Measurements from ENCODE around the gene FAM133A.
A peak's percentile ranks its signal among the peaks of the same experiment; 100 is the strongest.

The FAM133A gene

GRCh38 chrX:93673869-93674271 lies at the start of gene FAM133A:
Gene FAM133A (plus strand): TSS chrX:93674206. CDS start chrX:93709420, 35,214 bp downstream.
- no peak for DNase-seq (ENCODE audit: low read depth in 1 of 2, low spot score in 1 of 2)

GRCh38 chrX:93637591-93637990 lies 36.4 kb upstream of the FAM133A start:
- DNase-seq (ENCODE audit: low read depth in 1 of 2, low spot score in 1 of 2): no peak

- no peak for DNase-seq (ENCODE audit: low read depth in 1 of 2, low spot score in 1 of 2)
These were observed 24.6 kb upstream of the FAM133A start for GRCh38 chrX:93649381-93649780.

GRCh38 chrX:93660575-93660974 lies 13.4 kb upstream of the FAM133A start:
- no peak for DNase-seq (ENCODE audit: low read depth in 1 of 2, low spot score in 1 of 2)

GRCh38 chrX:93673056-93673868 lies 744 bp upstream of the FAM133A start, which contains the start of gene NAP1L3:
Gene NAP1L3 (minus strand): TSS chrX:93673578. CDS start chrX:93673304, 274 bp downstream.
- DNase-seq (ENCODE audit: low read depth in 1 of 2, low spot score in 1 of 2): peak; percentile 2 to 39

- DNase-seq (ENCODE audit: low read depth in 1 of 2, low spot score in 1 of 2): no peak
These were observed 22.0 kb downstream of the FAM133A start for GRCh38 chrX:93695981-93696380.

- DNase-seq (ENCODE audit: low read depth in 1 of 2, low spot score in 1 of 2): no peak
These were observed 29.7 kb downstream of the FAM133A start for GRCh38 chrX:93703701-93704100.

GRCh38 chrX:93711076-93711475 lies 37.1 kb downstream of the FAM133A start:
- no peak for DNase-seq (ENCODE audit: low read depth in 1 of 2, low spot score in 1 of 2)

- no peak for DNase-seq (ENCODE audit: low read depth in 1 of 2, low spot score in 1 of 2)
These were observed 67.8 kb downstream of the FAM133A start for GRCh38 chrX:93741811-93742210.

- DNase-seq (ENCODE audit: low read depth in 1 of 2, low spot score in 1 of 2): no peak
These were observed 86.2 kb downstream of the FAM133A start for GRCh38 chrX:93760163-93760562.
